K562 (cell line): ENCODE data around the gene TLNRD1. TPM values are rescaled to one million over a fixed set of nuclear protein-coding genes. Genes with fewer than 3 reads are reported as not detected.
A peak's percentile ranks its signal among the peaks of the same experiment; 100 is the strongest.

Source experiments
- CBX3 ChIP-seq, 2 experiments: IDR thresholded peaks; 1 replicate in 1 of 2; 2 replicates in 1 of 2; pipeline ENCODE4 v1.6.1; 2012; ENCODE audit warnings: inconsistent platforms in 2 of 2, low read length in 2 of 2, borderline replicate concordance in 1 of 2, control low read depth in 1 of 2
- CC2D1A ChIP-seq: fragments of 450-650 bp; IDR thresholded peaks from 2 replicates; pipeline ENCODE4 v1.6.1; 2017; ENCODE audit warnings: mild to moderate bottlenecking
- CTCF ChIP-seq, 3 experiments: IDR thresholded peaks in 2 of 3; conservative IDR thresholded peaks in 1 of 3; 2 replicates each; pipeline ENCODE4 v1.5.1; 2011 to 2012; ENCODE audit warnings: low read length in 3 of 3, mild to moderate bottlenecking in 3 of 3, control low read depth in 2 of 3, improper control_type of control experiment in 1 of 3, inconsistent platforms in 1 of 3, low read depth in 1 of 3, mixed read lengths in 1 of 3, moderate library complexity in 1 of 3; ENCODE audit not compliant: insufficient read depth in 2 of 3
- DEAF1 ChIP-seq: fragments of 450-650 bp; formaldehyde crosslinking; IDR thresholded peaks from 2 replicates; pipeline ENCODE4 v1.4.0; 2020; ENCODE audit warnings: mild to moderate bottlenecking, moderate library complexity
- MNT ChIP-seq, 2 experiments: fragments of 450-650 bp; conservative IDR thresholded peaks; 2 replicates each; pipeline ENCODE4 v1.6.1; 2017; ENCODE audit warnings: mild to moderate bottlenecking in 2 of 2, moderate library complexity in 2 of 2
- SMC3 ChIP-seq: conservative IDR thresholded peaks from 2 replicates; pipeline ENCODE4 v1.6.1; 2011; ENCODE audit warnings: low read depth, low read length, improper control_type of control experiment; ENCODE audit not compliant: insufficient read depth
- TRIM28 ChIP-seq: fragments of 450-650 bp; IDR thresholded peaks from 2 replicates; pipeline ENCODE4 v1.6.1; 2017
- TSC22D4 ChIP-seq: fragments of 450-650 bp; IDR thresholded peaks from 2 replicates; pipeline ENCODE4 v1.6.1; 2016; ENCODE audit warnings: missing genetic modification characterization, missing biosample characterization, control low read depth
- XRCC3 ChIP-seq: fragments of 450-650 bp; IDR thresholded peaks from 2 replicates; pipeline ENCODE4 v1.6.1; 2017; ENCODE audit warnings: mild to moderate bottlenecking, moderate library complexity
- ZNF232 ChIP-seq: sonication (generic); formaldehyde crosslinking; IDR thresholded peaks from 2 replicates; pipeline ENCODE4 v1.8.0; 2022; ENCODE audit warnings: mild to moderate bottlenecking, missing genetic modification reagents
- polyA plus RNA-seq, 8 experiments: library from polyadenylated mRNA; depleted of rRNA in 4 of 8; stranded (reverse) in 5 of 8; unstranded in 3 of 8; fragments of >200 nt; fragmentation: Nextera tagmentation in 2 of 8; fragmentation: Illumina TruSeq in 1 of 8; extraction: Ambion mirVana in 2 of 8; extraction: Trizol in 1 of 8; gene quantifications; 2 replicates each; pipeline versions ENCODE4 v1.2.1 to v1.2.3, GENCODE V29; 2011 to 2014; ENCODE audit warnings: inconsistent platforms in 1 of 8, missing spikeins in 1 of 8
- total RNA-seq, 7 experiments: library from RNA; depleted of rRNA in 6 of 7; stranded (reverse); fragments of >200 nt in 6 of 7; fragmentation: Illumina TruSeq in 2 of 7; extraction: Trizol in 2 of 7; gene quantifications; 2 replicates each; pipeline versions ENCODE4 v1.2.1 to v1.2.3, GENCODE V29; 2011 to 2021; ENCODE audit warnings: low replicate concordance in 1 of 7
- TF ChIP-seq, protein P1 (sequence below), 2 experiments: fragments of 450-650 bp; formaldehyde crosslinking in 1 of 2; IDR thresholded peaks; 2 replicates each; pipeline versions ENCODE4 v1.4.0 to v1.6.1; 2014 to 2020; ENCODE audit warnings: mild to moderate bottlenecking in 2 of 2, borderline replicate concordance in 1 of 2, low read depth in 1 of 2

TLNRD1 gene
- total and polyA plus RNA-seq, 9 of the 15 experiments (the other 6 are each of a cell fraction or from before 2014, with no cell fraction given): 1.1 to 33.1 (median 5.7) TPM

DNA sequence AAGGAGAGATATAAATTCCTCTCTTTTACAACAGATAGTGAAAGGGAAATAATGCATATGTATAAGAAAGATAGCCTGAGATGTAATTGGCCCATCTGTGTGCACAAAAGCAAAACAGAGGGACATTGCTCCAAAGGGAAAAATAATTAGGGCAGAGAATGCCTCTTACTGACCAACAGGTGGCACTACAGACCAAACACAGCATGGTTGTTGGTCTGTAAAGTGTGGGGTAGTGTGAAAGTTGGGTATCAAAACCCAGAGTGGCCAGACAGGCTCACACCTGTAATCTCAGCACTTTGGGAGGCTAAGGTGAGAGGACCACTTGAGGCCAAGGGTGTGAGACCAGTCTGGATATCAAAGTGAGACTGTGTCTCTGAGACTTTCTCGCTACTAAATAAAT is 4.5 kb upstream of the TLNRD1 start (continued):
- 0 out of 2 replicates have a peak, but pooled peaks have one; percentile 30 for TF ChIP-seq DEAF1 (CRISPR knock-in tag)
- TF ChIP-seq XRCC3: no peak
- TF ChIP-seq, protein P1, sequence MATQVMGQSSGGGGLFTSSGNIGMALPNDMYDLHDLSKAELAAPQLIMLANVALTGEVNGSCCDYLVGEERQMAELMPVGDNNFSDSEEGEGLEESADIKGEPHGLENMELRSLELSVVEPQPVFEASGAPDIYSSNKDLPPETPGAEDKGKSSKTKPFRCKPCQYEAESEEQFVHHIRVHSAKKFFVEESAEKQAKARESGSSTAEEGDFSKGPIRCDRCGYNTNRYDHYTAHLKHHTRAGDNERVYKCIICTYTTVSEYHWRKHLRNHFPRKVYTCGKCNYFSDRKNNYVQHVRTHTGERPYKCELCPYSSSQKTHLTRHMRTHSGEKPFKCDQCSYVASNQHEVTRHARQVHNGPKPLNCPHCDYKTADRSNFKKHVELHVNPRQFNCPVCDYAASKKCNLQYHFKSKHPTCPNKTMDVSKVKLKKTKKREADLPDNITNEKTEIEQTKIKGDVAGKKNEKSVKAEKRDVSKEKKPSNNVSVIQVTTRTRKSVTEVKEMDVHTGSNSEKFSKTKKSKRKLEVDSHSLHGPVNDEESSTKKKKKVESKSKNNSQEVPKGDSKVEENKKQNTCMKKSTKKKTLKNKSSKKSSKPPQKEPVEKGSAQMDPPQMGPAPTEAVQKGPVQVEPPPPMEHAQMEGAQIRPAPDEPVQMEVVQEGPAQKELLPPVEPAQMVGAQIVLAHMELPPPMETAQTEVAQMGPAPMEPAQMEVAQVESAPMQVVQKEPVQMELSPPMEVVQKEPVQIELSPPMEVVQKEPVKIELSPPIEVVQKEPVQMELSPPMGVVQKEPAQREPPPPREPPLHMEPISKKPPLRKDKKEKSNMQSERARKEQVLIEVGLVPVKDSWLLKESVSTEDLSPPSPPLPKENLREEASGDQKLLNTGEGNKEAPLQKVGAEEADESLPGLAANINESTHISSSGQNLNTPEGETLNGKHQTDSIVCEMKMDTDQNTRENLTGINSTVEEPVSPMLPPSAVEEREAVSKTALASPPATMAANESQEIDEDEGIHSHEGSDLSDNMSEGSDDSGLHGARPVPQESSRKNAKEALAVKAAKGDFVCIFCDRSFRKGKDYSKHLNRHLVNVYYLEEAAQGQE (IDR thresholded peaks at IDR 0.05; ENCODE audit: borderline replicate concordance): peak; percentile 76
- TF ChIP-seq, protein P1 (CRISPR knock-in tag; IDR thresholded peaks at IDR 0.05; ENCODE audit: low read depth): no peak
- 0 out of 2 replicates have a peak, but pooled peaks have one; percentile 43 for TF ChIP-seq CC2D1A
- TF ChIP-seq SMC3: 0 out of 2 replicates have a peak, but pooled peaks have one; percentile 29
- TF ChIP-seq TSC22D4 (tag): no peak
- TF ChIP-seq ZNF232 (CRISPR knock-in tag): no peak
- TF ChIP-seq CBX3 (IDR thresholded peaks at IDR 0.05; ENCODE audit: borderline replicate concordance in 1 of 2, low read length in 2 of 2): peak in 1 of 2 experiments; percentile 97; a peak in 2 of 3 replicates
- TF ChIP-seq CTCF (IDR thresholded peaks at IDR 0.05 in 2 of 3, conservative IDR thresholded peaks at IDR 0.05 in 1 of 3; ENCODE audit: insufficient read depth in 2 of 3, low read depth in 1 of 3, low read length in 3 of 3): peak; percentile 65 to 76 (median 75)
- TF ChIP-seq MNT (conservative IDR thresholded peaks at IDR 0.05): peak in 1 of 2 experiments; percentile 28; a peak in 1 of 4 replicates
- peak; percentile 66; the same call in 1 of the 2 replicates for TF ChIP-seq TRIM28
